Measurements from ENCODE around the gene LIMK2.

Gene LIMK2

DNA sequence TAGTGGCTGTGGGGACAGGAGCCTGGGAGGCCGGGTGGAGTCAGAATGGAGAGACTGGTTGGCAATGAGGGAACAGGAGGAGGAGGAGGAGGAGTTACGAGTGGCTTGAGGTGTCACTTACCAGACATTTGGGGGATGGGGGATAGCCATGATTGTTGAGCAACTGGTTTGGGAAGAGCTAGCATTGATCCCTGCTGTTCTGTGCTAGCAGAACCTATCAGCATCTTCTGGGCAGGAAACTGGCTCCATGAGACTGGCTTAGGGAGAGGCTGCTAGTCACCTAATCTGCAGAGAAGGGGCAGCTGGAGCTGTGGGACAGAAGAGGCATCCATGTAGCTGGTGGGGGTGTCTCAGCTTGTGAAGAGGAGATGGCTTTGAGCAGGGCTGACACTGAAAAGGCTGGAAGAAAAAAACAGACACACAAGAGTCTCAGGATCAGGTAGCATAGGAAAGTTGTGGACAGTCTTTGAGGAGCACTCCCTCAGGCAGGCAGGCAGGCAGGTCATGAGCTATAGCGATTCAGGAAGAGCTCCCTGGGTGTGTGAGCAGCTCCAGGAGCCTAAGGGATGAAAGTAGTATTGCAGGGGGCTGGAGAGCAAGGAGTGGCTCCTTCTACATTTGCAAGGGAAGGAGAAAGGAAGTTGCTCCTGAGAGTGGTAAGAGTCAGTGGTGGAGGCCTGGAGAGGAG is 57.9 kb downstream of the LIMK2 start:
- no peak overlapping the region for H3K27ac ChIP-seq
- DNase-seq (ENCODE audit: low read depth, low spot score) = no peak

GRCh38 chr22:31271026-31271425 is 58.9 kb downstream of the LIMK2 start:
- DNase-seq (ENCODE audit: low read depth, low spot score) = no peak
- H3K27ac ChIP-seq = no peak overlapping the region

- no peak for DNase-seq (ENCODE audit: low read depth, low spot score)
- no peak overlapping the region for H3K27ac ChIP-seq
These were observed 59.4 kb downstream of the LIMK2 start for GRCh38 chr22:31271485-31271884.

DNA sequence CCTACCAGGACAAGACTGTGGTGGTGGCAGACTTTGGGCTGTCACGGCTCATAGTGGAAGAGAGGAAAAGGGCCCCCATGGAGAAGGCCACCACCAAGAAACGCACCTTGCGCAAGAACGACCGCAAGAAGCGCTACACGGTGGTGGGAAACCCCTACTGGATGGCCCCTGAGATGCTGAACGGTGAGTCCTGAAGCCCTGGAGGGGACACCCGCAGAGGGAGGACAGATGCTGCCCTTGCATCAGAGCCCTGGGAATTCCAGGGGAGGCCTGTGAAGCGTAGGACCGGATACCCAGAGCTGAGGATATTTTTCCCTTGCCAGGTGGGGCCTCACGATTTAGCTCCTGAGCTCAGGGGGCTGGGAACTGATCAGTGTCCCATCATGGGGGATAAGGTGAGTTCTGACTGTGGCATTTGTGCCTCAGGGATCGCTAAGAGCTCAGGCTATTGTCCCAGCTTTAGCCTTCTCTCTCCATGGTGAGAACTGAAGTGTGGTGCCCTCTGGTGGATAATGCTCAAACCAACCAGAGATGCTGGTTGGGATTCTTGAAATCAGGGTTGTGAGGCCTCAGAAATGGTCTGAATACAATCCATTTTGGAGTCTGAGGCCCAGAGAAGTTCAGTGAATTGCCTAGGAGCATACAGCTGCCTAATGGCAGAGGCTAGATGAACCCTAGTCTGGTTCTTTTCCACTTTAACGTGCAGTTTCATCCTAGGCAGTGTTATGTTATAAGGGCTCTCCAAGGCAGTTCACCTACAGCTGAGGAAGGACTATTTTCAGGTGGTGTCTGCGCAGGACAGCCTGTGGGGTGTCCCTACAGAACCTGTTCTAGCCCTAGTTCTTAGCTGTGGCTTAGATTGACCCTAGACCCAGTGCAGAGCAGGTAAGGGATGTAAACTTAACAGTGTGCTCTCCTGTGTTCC is 60.7 kb downstream of the LIMK2 start:
- H3K27ac ChIP-seq = peak overlapping the region; percentile 9
- DNase-seq (ENCODE audit: low read depth, low spot score) = no peak

GRCh38 chr22:31274017-31274416 is 61.9 kb downstream of the LIMK2 start:
- peak overlapping the region; percentile 24 for H3K27ac ChIP-seq
- no peak for DNase-seq (ENCODE audit: low read depth, low spot score)

DNA sequence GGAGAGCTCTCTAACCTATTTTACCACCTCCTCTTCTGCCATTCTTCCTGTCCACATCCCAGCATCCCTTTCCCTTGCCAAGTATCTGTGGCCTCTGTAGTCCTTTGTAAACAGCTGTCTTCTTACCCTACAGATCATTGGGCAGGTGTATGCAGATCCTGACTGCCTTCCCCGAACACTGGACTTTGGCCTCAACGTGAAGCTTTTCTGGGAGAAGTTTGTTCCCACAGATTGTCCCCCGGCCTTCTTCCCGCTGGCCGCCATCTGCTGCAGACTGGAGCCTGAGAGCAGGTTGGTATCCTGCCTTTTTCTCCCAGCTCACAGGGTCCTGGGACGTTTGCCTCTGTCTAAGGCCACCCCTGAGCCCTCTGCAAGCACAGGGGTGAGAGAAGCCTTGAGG is 62.9 kb downstream of the LIMK2 start:
- H3K27ac ChIP-seq = peak overlapping the region; percentile 24
- DNase-seq (ENCODE audit: low read depth, low spot score) = no peak

- peak overlapping the region; percentile 24 for H3K27ac ChIP-seq
These were observed 63.5 kb downstream of the LIMK2 start for GRCh38 chr22:31275576-31275975.

DNA sequence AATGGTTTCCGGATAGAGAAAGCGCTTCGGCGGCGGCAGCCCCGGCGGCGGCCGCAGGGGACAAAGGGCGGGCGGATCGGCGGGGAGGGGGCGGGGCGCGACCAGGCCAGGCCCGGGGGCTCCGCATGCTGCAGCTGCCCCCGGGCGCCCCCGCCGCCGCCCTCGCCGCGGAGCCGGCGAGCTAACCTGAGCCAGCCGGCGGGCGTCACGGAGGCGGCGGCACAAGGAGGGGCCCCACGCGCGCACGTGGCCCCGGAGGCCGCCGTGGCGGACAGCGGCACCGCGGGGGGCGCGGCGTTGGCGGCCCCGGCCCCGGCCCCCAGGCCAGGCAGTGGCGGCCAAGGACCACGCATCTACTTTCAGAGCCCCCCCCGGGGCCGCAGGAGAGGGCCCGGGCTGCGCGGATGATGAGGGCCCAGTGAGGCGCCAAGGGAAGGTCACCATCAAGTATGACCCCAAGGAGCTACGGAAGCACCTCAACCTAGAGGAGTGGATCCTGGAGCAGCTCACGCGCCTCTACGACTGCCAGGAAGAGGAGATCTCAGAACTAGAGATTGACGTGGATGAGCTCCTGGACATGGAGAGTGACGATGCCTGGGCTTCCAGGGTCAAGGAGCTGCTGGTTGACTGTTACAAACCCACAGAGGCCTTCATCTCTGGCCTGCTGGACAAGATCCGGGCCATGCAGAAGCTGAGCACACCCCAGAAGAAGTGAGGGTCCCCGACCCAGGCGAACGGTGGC is 64.5 kb downstream of the LIMK2 start:
- no peak for DNase-seq (ENCODE audit: low read depth, low spot score)
- H3K27ac ChIP-seq = no peak overlapping the region

More at GRCh38 chr22:31275576-31275975, 63.5 kb downstream of the LIMK2 start:
- no peak for DNase-seq (ENCODE audit: low read depth, low spot score)

- H3K27ac ChIP-seq = no peak overlapping the region
- no peak for DNase-seq (ENCODE audit: low read depth, low spot score)
These were observed 65.6 kb downstream of the LIMK2 start for GRCh38 chr22:31277741-31278140.

- H3K27ac ChIP-seq = peak overlapping the region; percentile 47
- DNase-seq (ENCODE audit: low read depth, low spot score) = no peak
These were observed 66.1 kb downstream of the LIMK2 start for GRCh38 chr22:31278151-31278621.

GRCh38 chr22:31278626-31279326 is 66.7 kb downstream of the LIMK2 start:
- peak overlapping the region; percentile 47 for H3K27ac ChIP-seq
- no peak for DNase-seq (ENCODE audit: low read depth, low spot score)

DNA sequence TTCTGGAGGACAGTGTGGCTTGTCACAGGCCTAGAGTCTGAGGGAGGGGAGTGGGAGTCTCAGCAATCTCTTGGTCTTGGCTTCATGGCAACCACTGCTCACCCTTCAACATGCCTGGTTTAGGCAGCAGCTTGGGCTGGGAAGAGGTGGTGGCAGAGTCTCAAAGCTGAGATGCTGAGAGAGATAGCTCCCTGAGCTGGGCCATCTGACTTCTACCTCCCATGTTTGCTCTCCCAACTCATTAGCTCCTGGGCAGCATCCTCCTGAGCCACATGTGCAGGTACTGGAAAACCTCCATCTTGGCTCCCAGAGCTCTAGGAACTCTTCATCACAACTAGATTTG is 67.2 kb downstream of the LIMK2 start:
- no peak for DNase-seq (ENCODE audit: low read depth, low spot score)
- peak overlapping the region; percentile 47 for H3K27ac ChIP-seq

- peak overlapping the region; percentile 47 for H3K27ac ChIP-seq
- DNase-seq (ENCODE audit: low read depth, low spot score) = no peak
These were observed 67.9 kb downstream of the LIMK2 start for GRCh38 chr22:31279821-31280505.

DNA sequence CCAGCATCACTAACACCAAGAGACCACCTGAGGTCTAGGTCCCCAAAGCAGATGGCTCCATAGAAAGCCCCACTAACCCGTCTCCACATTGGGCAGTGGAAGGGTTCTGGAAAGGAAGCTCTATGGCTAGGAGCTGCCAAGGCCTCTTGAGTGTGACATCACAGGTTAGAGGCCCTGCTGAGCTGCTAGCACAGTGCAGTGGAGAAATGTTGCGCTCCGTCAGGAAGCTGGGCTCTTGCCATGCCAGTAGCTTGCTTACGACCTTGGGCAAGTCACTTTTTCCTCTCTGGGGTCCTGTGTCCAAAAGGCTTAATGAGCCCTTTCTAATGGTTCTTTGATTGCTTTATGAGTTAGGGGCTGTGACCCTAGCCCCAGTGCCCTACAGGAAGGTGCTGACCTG is 69.6 kb downstream of the LIMK2 start:
- DNase-seq (ENCODE audit: low read depth, low spot score) = no peak
- peak overlapping the region; percentile 47 for H3K27ac ChIP-seq

GRCh38 chr22:31282748-31283468 is 70.8 kb downstream of the LIMK2 start:
- no peak for DNase-seq (ENCODE audit: low read depth, low spot score)
- H3K27ac ChIP-seq = no peak overlapping the region

DNA sequence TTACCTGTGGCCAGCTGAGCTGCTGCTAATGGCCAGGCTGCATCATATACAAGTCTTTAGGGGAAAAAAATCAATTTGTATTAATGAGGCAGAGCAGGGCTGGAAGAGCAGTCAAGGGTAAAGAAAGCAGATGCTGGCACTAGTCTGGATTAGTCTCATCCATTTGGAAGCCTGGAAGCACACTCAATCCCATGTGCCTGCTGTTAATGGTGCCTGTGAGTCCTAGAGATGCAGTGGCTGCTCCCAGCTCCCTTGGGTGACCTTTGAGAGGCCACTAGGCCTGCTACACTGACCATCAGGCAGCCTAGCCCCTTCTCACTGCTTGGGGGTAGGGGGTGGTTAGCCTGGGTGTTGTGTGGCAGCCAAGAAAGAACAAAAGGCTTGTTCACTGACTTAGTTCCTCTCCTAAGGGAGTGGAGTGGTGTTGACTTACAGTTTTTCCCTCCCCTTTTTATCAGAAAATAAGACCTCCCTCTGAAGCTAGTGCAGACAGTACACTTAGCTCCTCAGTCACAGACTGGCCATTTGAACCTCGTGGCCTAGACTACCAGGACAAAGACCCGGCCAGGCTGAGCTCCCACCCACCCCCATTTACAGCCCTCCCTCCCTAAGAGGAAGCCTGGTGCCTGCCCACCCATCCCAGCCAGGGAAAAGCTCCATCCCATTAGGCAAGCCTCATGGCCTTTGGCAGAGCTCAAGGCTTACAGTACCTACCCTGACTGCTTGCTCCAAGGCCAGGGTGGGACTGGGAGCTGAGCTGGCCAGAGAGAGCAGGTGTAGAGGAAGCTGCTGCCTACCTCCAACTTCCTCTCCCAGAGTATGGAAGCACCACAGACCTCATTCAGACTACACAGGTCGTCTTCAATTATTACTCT is 72.4 kb downstream of the LIMK2 start:
- no peak overlapping the region for H3K27ac ChIP-seq
- DNase-seq (ENCODE audit: low read depth, low spot score) = no peak

DNA sequence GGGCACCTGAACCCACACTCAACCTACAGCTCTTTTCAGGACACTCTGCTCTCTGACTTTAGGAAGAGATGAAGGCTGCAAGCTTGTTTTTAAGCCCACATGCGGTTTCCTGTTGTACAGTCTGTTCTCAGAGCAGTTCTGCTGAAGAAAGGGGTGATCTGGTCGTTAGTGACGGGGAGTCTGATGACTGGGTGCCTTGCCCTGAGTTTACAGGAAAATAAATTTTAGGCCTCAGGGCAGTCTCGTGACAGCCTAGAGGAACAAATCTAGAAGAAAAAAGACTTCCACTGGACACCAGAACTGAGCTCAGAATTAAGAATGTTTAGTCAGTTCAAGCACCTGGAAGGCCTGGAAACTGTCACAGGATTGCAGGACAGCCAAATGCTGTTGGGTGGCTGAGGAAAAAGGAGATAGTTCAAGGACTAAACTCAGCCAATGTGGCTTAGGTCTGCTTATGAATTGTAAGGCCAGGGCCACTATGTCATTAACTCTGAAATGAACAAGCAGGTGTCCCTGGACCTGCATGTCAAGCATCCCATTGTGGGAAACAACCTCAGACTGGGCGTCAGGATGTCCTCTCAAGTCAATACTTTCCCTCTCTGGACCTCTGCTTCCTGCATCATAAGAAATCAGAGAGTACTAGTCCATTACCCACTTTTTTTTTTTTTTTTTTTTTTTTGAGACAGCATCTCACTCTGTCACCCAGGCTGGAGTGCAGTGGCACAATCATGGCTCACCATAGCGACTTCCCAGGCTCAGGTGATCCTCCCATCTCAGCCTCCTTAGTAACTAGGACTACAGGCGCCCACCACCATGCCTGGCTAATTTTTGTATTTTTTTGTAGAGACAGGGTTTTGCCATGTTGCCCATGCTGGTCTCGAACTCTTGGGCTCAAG is 74.5 kb downstream of the LIMK2 start:
- DNase-seq (ENCODE audit: low read depth, low spot score) = no peak
- H3K27ac ChIP-seq = no peak overlapping the region

Data from epithelial cell of prostate (primary cell).